GM21528 (cell line): Measurements from ENCODE around the gene PCDH9.

Experiments
- ATAC-seq: cut with Tn5 transposase; IDR thresholded peaks from one replicate; pipeline ENCODE4 v1.9.1; 2021; ENCODE audit warnings: mild to moderate bottlenecking, moderate library complexity; ENCODE audit not compliant: unreplicated experiment, low FRiP score

PCDH9 gene

DNA sequence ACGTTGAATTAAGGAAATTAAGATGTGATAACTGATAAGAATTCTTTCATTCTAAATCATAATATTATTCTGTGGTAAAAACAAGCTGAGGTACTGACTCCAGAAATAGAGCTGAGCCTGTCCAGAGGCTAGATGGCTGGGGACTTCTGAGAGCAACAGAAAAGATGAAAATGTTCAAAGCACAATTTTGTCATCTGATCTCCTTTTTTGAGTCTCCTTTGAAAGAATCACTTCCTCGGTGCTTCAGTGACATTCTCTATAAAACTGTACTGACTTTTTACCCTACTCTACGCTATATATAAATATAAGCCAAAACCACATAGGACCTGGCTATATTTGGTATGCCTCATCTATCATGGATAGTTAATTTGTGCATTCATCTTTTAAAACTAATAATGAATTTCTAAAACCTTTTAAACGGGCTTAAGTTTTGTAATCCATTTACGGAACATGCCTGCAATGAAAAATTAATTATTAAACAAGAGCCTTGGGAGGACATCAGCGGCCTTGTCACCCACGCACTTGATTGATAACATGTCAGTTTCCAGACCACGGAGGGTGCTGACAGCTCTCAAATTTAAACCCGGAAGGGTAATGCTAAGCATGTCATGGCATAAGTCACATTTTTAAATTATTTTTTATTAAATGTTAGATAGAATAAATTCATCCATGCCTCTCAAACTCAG lies 235.5 kb downstream of the PCDH9 start:
- ATAC-seq, result peak; percentile 57

GRCh38 chr13:66994097-66994496 lies 236.0 kb downstream of the PCDH9 start:
- peak; percentile 69 for ATAC-seq

DNA sequence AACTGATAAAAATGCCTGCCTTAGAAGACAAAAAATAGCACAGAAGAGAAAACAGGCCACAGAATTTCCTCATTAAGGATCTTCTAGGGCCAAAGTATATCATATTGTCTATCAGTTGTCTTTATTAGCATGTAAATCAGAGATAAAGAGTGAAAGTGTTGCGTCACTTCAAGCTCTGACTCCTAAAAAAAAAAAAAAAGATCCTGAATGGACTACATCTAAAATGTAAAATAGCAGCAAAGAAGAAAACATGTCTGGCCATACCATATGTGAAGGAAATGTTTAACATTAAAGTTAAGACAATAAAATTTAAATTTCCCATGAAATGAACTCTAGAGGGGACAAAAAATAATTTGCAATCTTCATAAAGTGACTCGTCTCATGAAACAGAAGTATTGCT lies 237.4 kb downstream of the PCDH9 start:
- no peak for ATAC-seq

- no peak for ATAC-seq
Observed at GRCh38 chr13:66992183-66992582, 238.0 kb downstream of the PCDH9 start.

GRCh38 chr13:66984241-66984640 lies 245.9 kb downstream of the PCDH9 start:
- ATAC-seq, result no peak

DNA sequence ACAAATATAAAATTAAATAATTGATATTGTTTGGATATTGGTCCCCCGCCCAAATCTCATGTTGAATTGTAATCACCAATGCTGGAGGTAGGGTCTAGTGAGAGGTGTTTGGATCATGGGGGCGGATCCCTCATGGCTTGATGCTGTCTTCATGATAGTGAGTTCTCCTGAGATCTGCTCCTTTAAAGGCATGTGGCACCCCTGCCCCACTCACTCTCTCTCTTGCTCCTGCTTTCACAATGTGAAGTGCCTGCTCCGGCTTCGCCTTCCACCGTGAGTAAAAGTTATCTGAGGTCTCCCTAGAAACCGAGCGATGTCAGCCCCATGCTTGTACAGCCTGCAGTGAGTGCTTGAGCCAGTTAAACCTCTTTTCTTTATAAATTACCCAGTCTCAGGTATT lies 248.2 kb downstream of the PCDH9 start:
- ATAC-seq, result no peak

DNA sequence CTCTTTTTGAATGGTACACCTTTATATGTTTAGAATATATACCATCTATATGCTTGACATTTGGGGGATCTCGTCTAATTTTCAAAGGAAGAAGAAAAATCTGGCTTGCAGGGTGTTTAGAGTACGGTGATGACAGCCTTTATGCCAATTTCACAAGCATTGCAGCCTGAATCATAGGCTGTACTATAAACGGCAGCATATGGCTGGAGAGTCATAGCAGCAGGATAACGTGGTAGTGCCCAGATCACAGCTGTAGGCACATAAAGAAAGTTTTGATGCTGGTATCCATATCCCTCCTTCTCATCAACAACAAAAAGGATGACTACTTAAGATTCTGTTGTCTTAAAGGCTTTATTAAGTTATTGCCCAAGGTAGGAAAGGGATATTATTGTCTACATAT lies 253.0 kb downstream of the PCDH9 start:
- ATAC-seq, result no peak

GRCh38 chr13:66974889-66975288 lies 255.2 kb downstream of the PCDH9 start:
- ATAC-seq, result no peak

GRCh38 chr13:66974174-66974573 lies 256.0 kb downstream of the PCDH9 start:
- ATAC-seq, result no peak

- no peak for ATAC-seq
Observed at GRCh38 chr13:66972659-66973058, 257.5 kb downstream of the PCDH9 start.

DNA sequence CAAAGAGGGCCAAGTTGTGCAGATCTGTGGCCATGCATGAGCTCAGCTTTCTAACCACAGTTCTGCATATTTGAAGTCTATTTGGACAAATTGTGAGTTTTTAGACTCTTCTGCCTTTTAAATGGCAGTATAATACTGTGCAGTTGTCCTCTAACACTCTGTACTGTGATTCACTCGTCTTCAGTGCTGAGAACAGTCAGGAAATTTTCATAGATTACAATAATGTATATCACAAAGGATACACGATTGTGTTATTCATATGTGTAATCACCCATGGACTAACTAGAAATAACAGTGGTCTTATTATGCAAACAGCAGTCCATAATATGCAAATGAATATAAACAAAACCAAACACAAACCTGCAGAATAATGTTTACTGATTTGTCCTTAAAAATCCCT lies 259.1 kb downstream of the PCDH9 start:
- ATAC-seq, result no peak

GRCh38 chr13:66969291-66969690 lies 260.8 kb downstream of the PCDH9 start:
- ATAC-seq, result no peak

- ATAC-seq, result no peak
Observed at GRCh38 chr13:66967811-66968597, 262.1 kb downstream of the PCDH9 start.

- ATAC-seq, result no peak
Observed at GRCh38 chr13:66965181-66965580, 265.0 kb downstream of the PCDH9 start.

DNA sequence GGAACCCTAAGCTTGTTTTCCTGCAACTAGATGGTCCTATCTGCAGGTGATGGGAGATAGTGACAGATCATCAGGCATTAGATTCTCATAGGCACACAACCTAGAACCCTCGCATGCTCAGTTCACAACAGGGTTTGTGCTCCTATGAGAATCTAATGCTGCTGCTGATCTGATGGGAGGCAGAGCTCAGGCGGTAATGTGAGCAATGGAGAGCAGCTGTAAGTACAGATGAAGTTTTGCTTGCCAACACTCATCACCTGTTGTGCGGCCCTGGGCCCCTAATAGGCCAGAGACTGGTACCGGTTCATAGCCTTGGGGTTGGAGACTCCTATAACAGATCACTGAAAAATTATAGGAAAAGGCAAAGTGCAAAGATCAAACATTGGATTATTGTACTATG lies 267.2 kb downstream of the PCDH9 start:
- ATAC-seq, result no peak

DNA sequence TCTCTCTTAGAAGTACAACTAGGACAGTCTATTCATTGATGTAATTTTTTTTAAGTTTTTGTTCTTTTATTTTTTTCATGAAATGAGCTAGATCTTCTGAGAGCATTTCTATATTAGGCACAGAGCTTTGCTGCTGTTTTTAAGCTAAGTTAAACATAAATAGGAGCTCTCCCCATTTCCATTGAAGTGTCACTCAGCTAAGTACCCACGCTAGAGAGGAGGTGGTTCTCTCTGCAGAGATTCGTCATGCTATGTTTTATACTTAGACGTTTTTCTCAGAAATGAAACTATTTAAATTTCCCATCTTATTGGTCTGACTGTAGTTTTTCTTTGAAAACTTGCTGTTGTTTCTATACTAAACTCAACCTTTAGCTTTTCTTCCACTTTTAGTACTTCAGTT lies 271.5 kb downstream of the PCDH9 start:
- peak; percentile 61 for ATAC-seq

GRCh38 chr13:66952507-66952906 lies 277.6 kb downstream of the PCDH9 start:
- ATAC-seq, result no peak

GRCh38 chr13:66951426-66951825 lies 278.7 kb downstream of the PCDH9 start:
- no peak for ATAC-seq

GRCh38 chr13:66950666-66951065 lies 279.5 kb downstream of the PCDH9 start:
- ATAC-seq, result no peak

DNA sequence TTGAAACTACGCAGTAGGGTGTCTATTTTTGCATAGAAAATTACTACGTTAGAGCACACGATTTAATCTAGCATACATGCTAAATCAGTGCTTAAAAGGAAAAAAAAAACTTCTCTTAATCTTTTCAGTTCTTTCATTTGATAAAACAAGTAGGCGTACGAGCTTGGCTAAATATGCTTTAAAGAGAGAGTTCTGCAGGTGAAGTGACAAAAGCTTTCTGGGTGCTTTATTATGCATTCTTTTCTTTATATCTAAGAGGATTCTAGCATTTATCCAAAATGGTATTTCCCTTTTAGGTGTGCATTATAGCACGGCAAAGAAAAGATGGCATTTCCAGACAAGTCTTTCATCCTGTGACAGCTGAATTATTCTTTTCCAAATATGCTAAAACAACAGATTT lies 281.2 kb downstream of the PCDH9 start:
- ATAC-seq, result no peak

DNA sequence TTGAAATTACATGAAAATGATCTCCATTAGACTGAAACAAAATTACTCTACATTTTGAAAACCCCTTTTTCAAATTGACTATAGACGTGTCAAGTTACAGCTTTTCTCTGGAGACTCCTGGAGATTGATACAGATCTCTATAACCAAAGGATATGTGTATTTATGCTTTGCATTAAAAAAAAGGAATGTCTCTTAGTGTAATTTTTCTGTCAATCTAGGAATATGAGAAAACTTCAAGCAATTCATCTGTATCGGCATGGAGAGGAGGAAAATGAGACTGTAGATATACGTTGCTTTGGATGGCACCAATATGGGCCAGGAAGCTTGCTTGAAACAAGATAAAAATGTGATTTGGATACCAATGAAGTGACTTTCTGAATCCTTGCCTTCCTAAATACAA lies 286.6 kb downstream of the PCDH9 start:
- no peak for ATAC-seq

DNA sequence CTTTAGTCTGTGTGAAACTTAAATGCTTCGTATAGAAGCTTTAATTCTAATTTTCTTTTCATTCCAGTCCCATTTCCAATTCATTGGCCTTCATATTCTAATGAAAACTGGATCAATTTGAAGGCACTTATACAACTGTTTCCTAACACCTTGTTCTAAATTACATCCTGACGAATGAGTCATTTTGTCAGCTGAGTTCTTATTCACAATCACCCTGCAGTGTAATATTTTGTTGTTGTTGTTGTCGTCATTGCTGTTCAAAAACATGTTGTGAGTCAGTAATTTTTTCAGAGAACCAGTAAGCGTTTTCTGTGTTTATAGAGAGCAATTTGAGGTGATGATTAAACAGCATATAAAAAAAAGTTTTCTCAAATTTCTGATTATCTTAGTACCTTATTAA lies 290.0 kb downstream of the PCDH9 start:
- no peak for ATAC-seq
